ENCODE data around the gene CXCL10.
"Not testable (repeated sequence)": the region's sequence is repeated elsewhere in the genome, so short reads cannot be mapped to it uniquely, and the experiment has no call there.

CXCL10 gene

GRCh38 chr4:76024065-76024464 lies 768 bp upstream of the CXCL10 start:
- no peak for DNase-seq

GRCh38 chr4:76022677-76023076 lies 620 bp downstream of the CXCL10 start:
- DNase-seq = no peak

GRCh38 chr4:76022031-76022430 lies 1.3 kb downstream of the CXCL10 start:
- no peak for DNase-seq

GRCh38 chr4:76017056-76017686 lies 6.1 kb downstream of the CXCL10 start:
- DNase-seq = no peak

GRCh38 chr4:76016393-76016792 lies 6.9 kb downstream of the CXCL10 start:
- peak; percentile 46 for DNase-seq

- no peak for DNase-seq
Observed at GRCh38 chr4:76013540-76013939, 9.8 kb downstream of the CXCL10 start.

- DNase-seq = no peak
Observed at GRCh38 chr4:76012388-76012801, 10.9 kb downstream of the CXCL10 start.

- no peak for DNase-seq
Observed at GRCh38 chr4:76011700-76012387, 11.5 kb downstream of the CXCL10 start.

- no peak for DNase-seq
Observed at GRCh38 chr4:76011018-76011670, 12.2 kb downstream of the CXCL10 start.

GRCh38 chr4:76010576-76010975 lies 12.7 kb downstream of the CXCL10 start:
- DNase-seq = no peak

GRCh38 chr4:76009311-76009710 lies 14.0 kb downstream of the CXCL10 start:
- no peak for DNase-seq

- no peak for DNase-seq
Observed at GRCh38 chr4:76007089-76007862, 16.0 kb downstream of the CXCL10 start, which contains the start of gene CXCL9. Gene CXCL9 (minus strand): TSS chr4:76007509. CDS start chr4:76007449, 60 bp downstream.

- DNase-seq = no peak
Observed at GRCh38 chr4:76003620-76004019, 19.7 kb downstream of the CXCL10 start.

- DNase-seq = no peak
Observed at GRCh38 chr4:76003035-76003434, 20.3 kb downstream of the CXCL10 start.

GRCh38 chr4:76002176-76002575 lies 21.1 kb downstream of the CXCL10 start:
- DNase-seq = no peak

- DNase-seq = no peak
Observed at GRCh38 chr4:76001700-76002099, 21.6 kb downstream of the CXCL10 start.

- no peak for DNase-seq
Observed at GRCh38 chr4:76000279-76000678, 23.0 kb downstream of the CXCL10 start.

GRCh38 chr4:75998525-75999147 lies 24.7 kb downstream of the CXCL10 start:
- not testable (repeated sequence) for DNase-seq

- no peak for DNase-seq
Observed at GRCh38 chr4:75997946-75998345, 25.4 kb downstream of the CXCL10 start.

GRCh38 chr4:75997081-75997480 lies 26.2 kb downstream of the CXCL10 start:
- no peak for DNase-seq

GRCh38 chr4:75995727-75996126 lies 27.6 kb downstream of the CXCL10 start:
- peak; percentile 5 for DNase-seq

GRCh38 chr4:75992462-75992861 lies 30.8 kb downstream of the CXCL10 start:
- DNase-seq = no peak
